H9 (cell line): ENCODE results near the gene RPAP2. TPM values are rescaled to one million over a fixed set of nuclear protein-coding genes. Genes with fewer than 3 reads are reported as not detected.

Experiments
- DNase-seq: peaks from one replicate; pipeline ENCODE4 v3.0.0-alpha.2; 2017
- H2AFZ ChIP-seq: one replicate; pipeline ENCODE4 v1.6.1; 2013; ENCODE audit warnings: mild to moderate bottlenecking, low read length, control low read depth, moderate library complexity
- H2AK5ac ChIP-seq: 2 replicates; pipeline ENCODE4 v1.6.1; 2013; ENCODE audit warnings: low read length, control low read depth, mixed read lengths; ENCODE audit not compliant: insufficient read length
- H2BK120ac ChIP-seq: one replicate; pipeline ENCODE4 v1.6.1; 2013; ENCODE audit warnings: low read depth, mild to moderate bottlenecking, low read length, control low read depth, inconsistent platforms; ENCODE audit not compliant: poor library complexity, severe bottlenecking
- H2BK12ac ChIP-seq: 2 replicates; pipeline ENCODE4 v1.6.1; 2013; ENCODE audit warnings: low read length, control low read depth, mixed read lengths, low read depth; ENCODE audit not compliant: insufficient read length
- H2BK15ac ChIP-seq: 2 replicates; pipeline ENCODE4 v1.6.1; 2013; ENCODE audit warnings: low read depth, low read length, control low read depth
- H2BK20ac ChIP-seq: one replicate; pipeline ENCODE4 v1.6.1; 2013; ENCODE audit warnings: low read depth, mild to moderate bottlenecking, low read length, control low read depth, inconsistent platforms; ENCODE audit not compliant: poor library complexity, severe bottlenecking
- H2BK5ac ChIP-seq: 2 replicates; pipeline ENCODE4 v1.6.1; 2013; ENCODE audit warnings: low read length, control low read depth, mixed read lengths; ENCODE audit not compliant: insufficient read length
- H3K14ac ChIP-seq: 2 replicates; pipeline ENCODE4 v1.6.1; 2013; ENCODE audit warnings: low read length, control low read depth; ENCODE audit not compliant: insufficient read depth
- H3K18ac ChIP-seq: 2 replicates; pipeline ENCODE4 v1.6.1; 2013; ENCODE audit warnings: low read depth, mild to moderate bottlenecking, mixed read lengths, low read length, control low read depth; ENCODE audit not compliant: insufficient read length
- H3K23ac ChIP-seq: 2 replicates; pipeline ENCODE4 v1.6.1; 2013; ENCODE audit warnings: low read length, control low read depth, mixed read lengths, low read depth; ENCODE audit not compliant: insufficient read length
- H3K23me2 ChIP-seq: 2 replicates; pipeline ENCODE4 v1.6.1; 2013; ENCODE audit warnings: low read depth, mild to moderate bottlenecking, mixed read lengths, low read length, control low read depth; ENCODE audit not compliant: insufficient read length, poor library complexity, severe bottlenecking
- H3K27ac ChIP-seq: 2 replicates; pipeline ENCODE4 v1.5.1; 2013; ENCODE audit warnings: low read length, control low read depth, mixed read lengths, low read depth; ENCODE audit not compliant: insufficient read length
- H3K27me3 ChIP-seq: 2 replicates; pipeline ENCODE4 v1.6.1; 2013; ENCODE audit warnings: low read length, control low read depth, inconsistent platforms; ENCODE audit not compliant: insufficient read depth
- H3K4ac ChIP-seq: 2 replicates; pipeline ENCODE4 v1.6.1; 2013; ENCODE audit warnings: low read depth, mild to moderate bottlenecking, control low read depth, inconsistent platforms, low read length, moderate library complexity
- H3K4me1 ChIP-seq: 2 replicates; pipeline ENCODE4 v1.6.1; 2013; ENCODE audit warnings: low read length, control low read depth, inconsistent platforms; ENCODE audit not compliant: insufficient read depth
- H3K4me2 ChIP-seq: 2 replicates; pipeline ENCODE4 v1.6.1; 2013; ENCODE audit warnings: low read length, control low read depth, mixed read lengths; ENCODE audit not compliant: insufficient read length, insufficient read depth
- H3K56ac ChIP-seq: 2 replicates; pipeline ENCODE4 v1.6.1; 2013; ENCODE audit warnings: low read depth, mild to moderate bottlenecking, mixed read lengths, low read length, control low read depth; ENCODE audit not compliant: insufficient read length
- H3K79me1 ChIP-seq: 2 replicates; pipeline ENCODE4 v1.6.1; 2013; ENCODE audit warnings: low read depth, mild to moderate bottlenecking, moderate library complexity, low read length, control low read depth, inconsistent platforms; ENCODE audit not compliant: insufficient read depth, poor library complexity, severe bottlenecking
- H3K79me2 ChIP-seq: 2 replicates; pipeline ENCODE4 v1.6.1; 2013; ENCODE audit warnings: low read length, control low read depth, inconsistent platforms; ENCODE audit not compliant: insufficient read depth
- H3K9ac ChIP-seq: 2 replicates; pipeline ENCODE4 v1.6.1; 2013; ENCODE audit warnings: low read length, control low read depth, mixed read lengths; ENCODE audit not compliant: insufficient read length; ENCODE audit errors: extremely low read depth
- H3K9me3 ChIP-seq: one replicate; pipeline ENCODE4 v1.6.1; 2013; ENCODE audit warnings: low read depth, low read length, inconsistent platforms; ENCODE audit not compliant: control insufficient read depth
- H3T11ph ChIP-seq: one replicate; pipeline ENCODE4 v1.6.1; 2013; ENCODE audit warnings: mild to moderate bottlenecking, low read length, control low read depth, inconsistent platforms
- H4K20me1 ChIP-seq: one replicate; pipeline ENCODE4 v1.6.1; 2013; ENCODE audit not compliant: control insufficient read depth, insufficient read length, insufficient read depth
- H4K5ac ChIP-seq: 2 replicates; pipeline ENCODE4 v1.6.1; 2013; ENCODE audit warnings: low read depth, mild to moderate bottlenecking, mixed read lengths, low read length, control low read depth; ENCODE audit not compliant: insufficient read length
- H4K8ac ChIP-seq: replicated peaks from 2 replicates; pipeline ENCODE4 v1.6.1; 2013; ENCODE audit warnings: low read length, control low read depth, mixed read lengths, low read depth; ENCODE audit not compliant: insufficient read length
- H4K91ac ChIP-seq: 2 replicates; pipeline ENCODE4 v1.6.1; 2013; ENCODE audit warnings: low read depth, mild to moderate bottlenecking, moderate library complexity, mixed read lengths, low read length, control low read depth; ENCODE audit not compliant: insufficient read length
- H3K27ac Mint-ChIP-seq, 3 experiments: 2 replicates in 2 of 3; 3 replicates in 1 of 3; pipeline ENCODE4 v1.8.0; 2020 to 2021; ENCODE audit warnings: mixed read lengths in 3 of 3, mild to moderate bottlenecking in 1 of 3, moderate library complexity in 1 of 3
- H3K27me3 Mint-ChIP-seq: 2 replicates; pipeline ENCODE4 v1.8.0; 2021; ENCODE audit warnings: low read depth, mild to moderate bottlenecking, moderate library complexity, mixed read lengths
- H3K36me3 Mint-ChIP-seq, 3 experiments: 2 replicates in 2 of 3; 3 replicates in 1 of 3; pipeline ENCODE4 v1.8.0; 2020 to 2021; ENCODE audit warnings: low read depth in 3 of 3, mixed read lengths in 3 of 3; ENCODE audit not compliant: insufficient read depth in 1 of 3
- H3K4me1 Mint-ChIP-seq, 2 experiments: 2 replicates each; pipeline ENCODE4 v1.8.0; 2020; ENCODE audit warnings: mixed read lengths in 2 of 2
- H3K4me3 Mint-ChIP-seq, 2 experiments: 2 replicates in 1 of 2; 3 replicates in 1 of 2; pipeline ENCODE4 v1.8.0; 2020 to 2021; ENCODE audit warnings: mild to moderate bottlenecking in 2 of 2, mixed read lengths in 2 of 2, moderate library complexity in 1 of 2
- H3K9me3 Mint-ChIP-seq, 2 experiments: 2 replicates in 1 of 2; 3 replicates in 1 of 2; pipeline ENCODE4 v1.8.0; 2020; ENCODE audit warnings: mild to moderate bottlenecking in 2 of 2, mixed read lengths in 2 of 2, moderate library complexity in 1 of 2
- WGBS: extraction: QIAGEN DNeasy Blood & Tissue Kit; methylation state at CpG from one replicate; pipeline ENCODE4 v1.1.7; 2013; ENCODE audit warnings: missing lambda C conversion rate, low lambda C conversion rate, mixed read lengths; ENCODE audit not compliant: insufficient read length; ENCODE audit errors: extremely low coverage; 5-methylcytosine and 5-hydroxymethylcytosine counted together
- total RNA-seq: library from RNA; stranded (reverse); gene quantifications from 2 replicates; pipeline ENCODE4 v1.2.1, GENCODE V29; 2021
- TF ChIP-seq, protein P1 (sequence below): fragments of 200-600 bp; sonication (generic); conservative IDR thresholded peaks from 3 replicates; pipeline ENCODE4 v1.8.0; 2021; ENCODE audit warnings: antibody characterized with exemption, mild to moderate bottlenecking

Gene RPAP2
- total RNA-seq, 1 experiment from 2014 or later, result 27.4 TPM

GRCh38 chr1:92340154-92340553, 41.3 kb downstream of the RPAP2 start:
- H3K9me3 ChIP-seq, result no peaks in the 10 kb centered on the region
- H3K27me3 ChIP-seq, result no peaks in the 10 kb centered on the region
- H3K27ac Mint-ChIP-seq, result no peak overlapping the region
- no peak overlapping the region for H3K9ac ChIP-seq
- no peak overlapping the region for H2BK120ac ChIP-seq
- no peak overlapping the region for H3K4me3 Mint-ChIP-seq
- no peak overlapping the region for H2AFZ ChIP-seq
- no peak overlapping the region for H4K8ac ChIP-seq
- no peak for DNase-seq
- no peaks in the 10 kb centered on the region for H3K4me1 Mint-ChIP-seq
- no peak overlapping the region for H3K23ac ChIP-seq
- H2BK5ac ChIP-seq, result no peak overlapping the region
- peaks cover 0 to 15% (median 10%) of the 10 kb centered on the region in 3 experiments; a peak in 4 of 7 replicates for H3K36me3 Mint-ChIP-seq
- no peaks in the 10 kb centered on the region for H4K20me1 ChIP-seq
- H4K91ac ChIP-seq, result no peak overlapping the region
- H3K4me2 ChIP-seq, result no peak overlapping the region
- no peak overlapping the region for H4K5ac ChIP-seq
- no peak overlapping the region for H3T11ph ChIP-seq
- H2AK5ac ChIP-seq, result no peak overlapping the region
- H3K4ac ChIP-seq, result no peak overlapping the region
- H3K9me3 Mint-ChIP-seq, result no peaks in the 10 kb centered on the region
- no peak overlapping the region for H2BK20ac ChIP-seq
- H3K27ac ChIP-seq, result no peak overlapping the region
- H3K14ac ChIP-seq, result no peak overlapping the region
- no peaks in the 10 kb centered on the region for H3K4me1 ChIP-seq
- TF ChIP-seq, protein P1, sequence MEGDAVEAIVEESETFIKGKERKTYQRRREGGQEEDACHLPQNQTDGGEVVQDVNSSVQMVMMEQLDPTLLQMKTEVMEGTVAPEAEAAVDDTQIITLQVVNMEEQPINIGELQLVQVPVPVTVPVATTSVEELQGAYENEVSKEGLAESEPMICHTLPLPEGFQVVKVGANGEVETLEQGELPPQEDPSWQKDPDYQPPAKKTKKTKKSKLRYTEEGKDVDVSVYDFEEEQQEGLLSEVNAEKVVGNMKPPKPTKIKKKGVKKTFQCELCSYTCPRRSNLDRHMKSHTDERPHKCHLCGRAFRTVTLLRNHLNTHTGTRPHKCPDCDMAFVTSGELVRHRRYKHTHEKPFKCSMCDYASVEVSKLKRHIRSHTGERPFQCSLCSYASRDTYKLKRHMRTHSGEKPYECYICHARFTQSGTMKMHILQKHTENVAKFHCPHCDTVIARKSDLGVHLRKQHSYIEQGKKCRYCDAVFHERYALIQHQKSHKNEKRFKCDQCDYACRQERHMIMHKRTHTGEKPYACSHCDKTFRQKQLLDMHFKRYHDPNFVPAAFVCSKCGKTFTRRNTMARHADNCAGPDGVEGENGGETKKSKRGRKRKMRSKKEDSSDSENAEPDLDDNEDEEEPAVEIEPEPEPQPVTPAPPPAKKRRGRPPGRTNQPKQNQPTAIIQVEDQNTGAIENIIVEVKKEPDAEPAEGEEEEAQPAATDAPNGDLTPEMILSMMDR, result no peak
- no peak overlapping the region for H3K56ac ChIP-seq
- H3K18ac ChIP-seq, result no peak overlapping the region
- no peaks in the 10 kb centered on the region for H3K23me2 ChIP-seq
- H3K27me3 Mint-ChIP-seq, result no peaks in the 10 kb centered on the region
- H2BK15ac ChIP-seq, result no peak overlapping the region
- no CpG with 5 or more reads among the region's 1 CpG for WGBS
- H3K79me2 ChIP-seq, result no peaks in the 10 kb centered on the region
- H2BK12ac ChIP-seq, result no peak overlapping the region
- H3K79me1 ChIP-seq, result no peaks in the 10 kb centered on the region
